ENCODE data around the gene PYGB.
"Not testable (repeated sequence)": the region's sequence is repeated elsewhere in the genome, so short reads cannot be mapped to it uniquely, and the experiment has no call there.

Gene PYGB

GRCh38 chr20:25229486-25230165 is 18.3 kb upstream of the PYGB start:
- no peak for DNase-seq

- DNase-seq: no peak
These were observed 17.6 kb upstream of the PYGB start for GRCh38 chr20:25230166-25230831.

GRCh38 chr20:25233016-25233772 is 14.7 kb upstream of the PYGB start:
- no peak for DNase-seq

- DNase-seq: not testable (repeated sequence)
These were observed 13.7 kb upstream of the PYGB start for GRCh38 chr20:25234009-25234849.

- no peak for DNase-seq
These were observed 11.2 kb upstream of the PYGB start for GRCh38 chr20:25236450-25237304.

GRCh38 chr20:25237610-25238318 is 10.1 kb upstream of the PYGB start:
- DNase-seq: peak in 24 of 56 donors; percentile 18 to 84 (median 40)

GRCh38 chr20:25238319-25239037 is 9.4 kb upstream of the PYGB start:
- DNase-seq: no peak

GRCh38 chr20:25239387-25240370 is 8.2 kb upstream of the PYGB start:
- DNase-seq: no peak

GRCh38 chr20:25240851-25241658 is 6.8 kb upstream of the PYGB start:
- not testable (repeated sequence) for DNase-seq

- DNase-seq: not testable (repeated sequence)
These were observed 6.3 kb upstream of the PYGB start for GRCh38 chr20:25241659-25241955.

GRCh38 chr20:25242231-25242630 is 5.7 kb upstream of the PYGB start:
- no peak for DNase-seq

- no peak for DNase-seq
These were observed 4.4 kb upstream of the PYGB start for GRCh38 chr20:25243416-25243979.

GRCh38 chr20:25244976-25245375 is 2.9 kb upstream of the PYGB start:
- no peak for DNase-seq

GRCh38 chr20:25245461-25245860 is 2.4 kb upstream of the PYGB start:
- DNase-seq: no peak

GRCh38 chr20:25246182-25246999 is 1.5 kb upstream of the PYGB start:
- DNase-seq: no peak

GRCh38 chr20:25247000-25247517 is 826 bp upstream of the PYGB start:
- DNase-seq: peak in 42 of 56 donors; percentile 17 to 78 (median 52)

Data from nucleus accumbens (tissue), 56 donors.